Thyroid gland (tissue), 4 donors: Measurements from ENCODE around the gene RNF186. TPM values are rescaled to one million over a fixed set of nuclear protein-coding genes. Genes with fewer than 3 reads are reported as not detected.
"Not testable (repeated sequence)": the region's sequence is repeated elsewhere in the genome, so short reads cannot be mapped to it uniquely, and the experiment has no call there.

Source experiments
- DNase-seq, 2 donors: peaks; one replicate each; pipeline ENCODE4 v3.0.0-alpha.2; 2019
- H3K27ac ChIP-seq, 3 donors: fragments of 200-600 bp; sonication (generic); 1 replicate in 2 of 3; 2 replicates in 1 of 3; pipeline ENCODE4 v1.5.1; 2016 to 2019; ENCODE audit warnings: mild to moderate bottlenecking in 1 of 3, moderate library complexity in 1 of 3
- H3K27me3 ChIP-seq: fragments of 200-600 bp; sonication (generic); one replicate; pipeline ENCODE4 v1.5.1; 2019
- H3K36me3 ChIP-seq, 2 donors: fragments of 200-600 bp; sonication (generic); one replicate each; pipeline ENCODE4 v1.5.1; 2016 to 2019
- H3K4me1 ChIP-seq, 2 donors: fragments of 200-600 bp; sonication (generic); one replicate each; pipeline ENCODE4 v1.5.1; 2017 to 2019
- H3K4me3 ChIP-seq, 3 donors: fragments of 200-600 bp; sonication (generic); replicated peaks in 1 of 3; 1 replicate in 2 of 3; 2 replicates in 1 of 3; pipeline ENCODE4 v1.5.1; 2016; ENCODE audit warnings: mild to moderate bottlenecking in 1 of 3
- H3K9me3 ChIP-seq: fragments of 200-600 bp; sonication (generic); one replicate; pipeline ENCODE4 v1.5.1; 2017
- POLR2A ChIP-seq, 2 donors: fragments of 450-650 bp; IDR thresholded peaks; one replicate each; pipeline ENCODE4 v1.6.1; 2017; ENCODE audit warnings: antibody characterized with exemption in 2 of 2, mild to moderate bottlenecking in 2 of 2, moderate library complexity in 1 of 2
- WGBS, 2 donors: methylation state at CpG; one replicate each; pipeline ENCODE4 v1.1.5; 2017; 5-methylcytosine and 5-hydroxymethylcytosine counted together
- intact Hi-C: fragments of 100-400 bp; cut with DNase I; formaldehyde crosslinking; loops from one replicate; pipeline ENCODE4 v1.15.1; 2023
- total RNA-seq, 4 donors: library from RNA; depleted of rRNA; stranded (reverse); fragments of >200 nt; gene quantifications; one replicate each; pipeline ENCODE4 v1.2.3, GENCODE V29; 2016
- TF ChIP-seq, protein P1 (sequence below), 6 experiments: fragments of 200-600 bp in 3 of 6; fragments of 450-650 bp in 3 of 6; sonication (generic) in 3 of 6; IDR thresholded peaks; one replicate each; pipeline ENCODE4 v1.5.1; 2016 to 2019; ENCODE audit warnings: antibody characterized with exemption in 6 of 6, mild to moderate bottlenecking in 2 of 6, inconsistent platforms in 1 of 6, moderate library complexity in 1 of 6

Gene RNF186
- total RNA-seq, 4 donors from 2014 or later, result not detected

DNA sequence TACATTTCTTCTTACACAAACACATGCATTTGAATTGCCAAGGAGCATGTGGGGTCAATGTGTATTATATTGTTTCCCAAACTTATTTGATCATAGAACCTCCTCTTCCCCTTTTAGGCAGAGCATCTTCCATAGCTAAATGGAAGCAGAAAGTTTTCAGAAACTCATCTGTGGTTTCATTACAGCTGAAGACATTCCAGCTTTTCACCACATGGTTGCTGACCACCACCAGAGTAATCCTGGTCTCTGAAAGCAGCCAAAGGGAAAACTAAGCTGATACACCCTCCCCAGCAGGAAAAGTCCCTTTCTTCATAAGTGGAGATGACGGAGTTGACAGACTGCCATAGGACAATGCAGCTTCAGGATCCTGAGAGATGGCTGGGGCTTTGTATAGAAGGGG, 37.0 kb upstream of the RNF186 start:
- no peaks in the 10 kb centered on the region for H3K9me3 ChIP-seq
- no peak overlapping the region for H3K27ac ChIP-seq
- no peaks in the 10 kb centered on the region for H3K27me3 ChIP-seq
- TF ChIP-seq POLR2A (IDR thresholded peaks at IDR 0.05), result no peak
- TF ChIP-seq, protein P1, sequence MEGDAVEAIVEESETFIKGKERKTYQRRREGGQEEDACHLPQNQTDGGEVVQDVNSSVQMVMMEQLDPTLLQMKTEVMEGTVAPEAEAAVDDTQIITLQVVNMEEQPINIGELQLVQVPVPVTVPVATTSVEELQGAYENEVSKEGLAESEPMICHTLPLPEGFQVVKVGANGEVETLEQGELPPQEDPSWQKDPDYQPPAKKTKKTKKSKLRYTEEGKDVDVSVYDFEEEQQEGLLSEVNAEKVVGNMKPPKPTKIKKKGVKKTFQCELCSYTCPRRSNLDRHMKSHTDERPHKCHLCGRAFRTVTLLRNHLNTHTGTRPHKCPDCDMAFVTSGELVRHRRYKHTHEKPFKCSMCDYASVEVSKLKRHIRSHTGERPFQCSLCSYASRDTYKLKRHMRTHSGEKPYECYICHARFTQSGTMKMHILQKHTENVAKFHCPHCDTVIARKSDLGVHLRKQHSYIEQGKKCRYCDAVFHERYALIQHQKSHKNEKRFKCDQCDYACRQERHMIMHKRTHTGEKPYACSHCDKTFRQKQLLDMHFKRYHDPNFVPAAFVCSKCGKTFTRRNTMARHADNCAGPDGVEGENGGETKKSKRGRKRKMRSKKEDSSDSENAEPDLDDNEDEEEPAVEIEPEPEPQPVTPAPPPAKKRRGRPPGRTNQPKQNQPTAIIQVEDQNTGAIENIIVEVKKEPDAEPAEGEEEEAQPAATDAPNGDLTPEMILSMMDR (IDR thresholded peaks at IDR 0.05), result no peak
- H3K36me3 ChIP-seq, result no peaks in the 10 kb centered on the region
- WGBS, 2 donors, result 75 to 90% methylated on average over 1 of the region's 1 CpG
- intact Hi-C loops, result no loop called here
- H3K4me3 ChIP-seq, result no peak overlapping the region
- H3K4me1 ChIP-seq, result no peaks in the 10 kb centered on the region
- no peak for DNase-seq

DNA sequence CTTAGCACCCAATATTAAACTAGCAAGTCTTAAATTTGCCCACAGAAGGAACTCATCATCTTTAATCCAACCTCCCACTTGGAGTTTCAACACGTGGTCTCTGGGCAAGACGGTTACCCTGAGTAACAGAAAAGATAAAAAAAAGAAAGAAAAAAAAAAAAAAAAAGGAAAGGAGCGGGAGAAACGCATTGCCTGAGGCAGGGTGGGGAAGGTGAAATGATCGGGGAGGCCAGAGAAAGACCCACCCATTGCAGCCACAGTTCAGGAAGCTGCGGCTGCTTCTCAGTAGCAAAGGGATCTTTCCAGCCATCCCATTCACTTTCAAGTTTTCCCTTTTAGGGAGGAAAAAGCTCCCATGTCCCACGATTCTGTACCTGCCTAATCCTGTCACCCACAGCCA, 35.1 kb upstream of the RNF186 start:
- 63 to 70% methylated on average over 7 of the region's 7 CpGs for WGBS, 2 donors
- Histone ChIP-seq H3K27me3 (no peaks in the 10 kb centered on the region), H3K4me1 (peaks cover 4 to 5% of the 10 kb centered on the region in 2 donors), H3K9me3 (no peaks in the 10 kb centered on the region), H3K36me3 (no peaks in the 10 kb centered on the region), H3K27ac (no peak overlapping the region), H3K4me3 (no peak overlapping the region)
- intact Hi-C loops, result no loop called here
- no peak for DNase-seq
- TF ChIP-seq POLR2A (IDR thresholded peaks at IDR 0.05), result no peak
- TF ChIP-seq, protein P1 (IDR thresholded peaks at IDR 0.05), result no peak

GRCh38 chr1:19849307-19849706, 34.2 kb upstream of the RNF186 start:
- DNase-seq, H3K4me1 ChIP-seq, H3K4me3 ChIP-seq, H3K36me3 ChIP-seq, H3K27me3 ChIP-seq, intact Hi-C loops, H3K9me3 ChIP-seq, H3K27ac ChIP-seq: not testable (repeated sequence)
- WGBS, 2 donors, result 78 to 80% methylated on average over 3 of the region's 3 CpGs

DNA sequence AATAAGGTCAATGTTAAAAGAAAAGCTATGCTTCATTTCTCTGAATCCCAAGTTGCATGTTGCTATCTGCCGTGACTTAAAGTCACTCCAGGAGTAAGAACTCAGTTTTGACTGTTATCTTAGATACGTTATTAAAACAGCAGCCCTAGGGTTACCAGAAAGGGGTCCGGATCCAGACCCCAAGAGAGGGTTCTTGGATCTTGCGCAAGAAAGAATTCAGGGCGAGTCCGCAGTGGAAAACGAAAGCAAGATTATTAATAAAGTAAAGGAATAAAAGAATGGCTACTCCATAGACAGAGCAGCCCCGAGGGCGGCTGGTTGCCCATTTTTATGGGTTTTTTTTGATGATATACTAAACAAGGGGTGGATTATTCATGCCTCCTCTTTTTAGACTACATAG, 32.3 kb upstream of the RNF186 start:
- DNase-seq, H3K4me3 ChIP-seq, H3K9me3 ChIP-seq, intact Hi-C loops, H3K36me3 ChIP-seq, H3K27me3 ChIP-seq, H3K4me1 ChIP-seq, H3K27ac ChIP-seq: not testable (repeated sequence)
- WGBS, 2 donors, result 77 to 90% methylated on average over 9 of the region's 9 CpGs

DNA sequence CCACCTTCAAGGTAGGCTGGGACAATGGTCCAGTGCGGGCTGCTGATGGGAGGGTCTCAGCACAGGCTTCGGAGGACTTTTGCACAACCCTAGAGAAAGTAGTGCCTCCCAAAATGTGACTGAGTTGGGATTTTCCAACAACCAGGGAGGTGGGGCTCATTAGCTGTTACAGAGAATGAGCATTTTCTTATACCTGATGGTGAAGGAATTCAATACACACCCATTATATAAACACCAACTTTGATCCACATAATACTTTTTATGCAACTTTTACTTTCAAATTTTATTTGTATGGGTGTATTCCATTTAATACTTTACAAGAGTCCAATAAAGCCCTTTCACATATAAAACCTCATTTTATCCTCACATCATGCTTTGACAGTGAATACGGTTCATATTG, 31.3 kb upstream of the RNF186 start:
- WGBS, 2 donors, result 98% methylated on average over 3 of the region's 3 CpGs
- TF ChIP-seq, protein P1 (IDR thresholded peaks at IDR 0.05), result no peak
- no peak for TF ChIP-seq POLR2A (IDR thresholded peaks at IDR 0.05)
- intact Hi-C loops, result no loop called here

DNA sequence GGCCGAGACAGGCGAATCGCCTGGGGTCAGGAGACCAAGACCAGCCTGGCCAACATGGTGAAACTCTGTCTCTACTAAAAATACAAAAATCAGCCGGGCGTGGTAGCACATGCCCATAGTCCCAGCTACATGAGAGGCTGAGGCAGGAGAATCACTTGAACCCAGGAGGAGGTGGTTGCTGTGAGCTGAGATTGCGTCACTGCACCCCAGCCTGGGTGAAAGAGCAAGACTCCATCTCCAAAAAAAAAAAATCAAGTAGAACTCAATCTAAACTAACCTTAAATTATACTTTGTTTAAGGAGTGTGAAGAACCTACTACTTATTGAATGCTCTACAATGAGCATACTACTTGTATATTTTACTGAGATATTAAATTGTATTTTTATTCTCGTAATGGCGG, 30.5 kb upstream of the RNF186 start:
- intact Hi-C loops, result no loop called here
- TF ChIP-seq POLR2A (IDR thresholded peaks at IDR 0.05), result no peak
- TF ChIP-seq, protein P1 (IDR thresholded peaks at IDR 0.05), result no peak
- H3K27ac ChIP-seq, result peak overlapping the region in 2 of 3 donors; percentile 33 to 45

More for the DNA sequence above, 31.3 kb upstream of the RNF186 start:
- no peak overlapping the region for H3K27ac ChIP-seq
- H3K27me3 ChIP-seq, result no peaks in the 10 kb centered on the region
- H3K4me1 ChIP-seq, result peaks cover 9% of the 10 kb centered on the region in 2 donors
- no peaks in the 10 kb centered on the region for H3K36me3 ChIP-seq
- DNase-seq, result no peak
- H3K4me3 ChIP-seq, result no peak overlapping the region
- H3K9me3 ChIP-seq, result no peaks in the 10 kb centered on the region

More for the DNA sequence above, 30.5 kb upstream of the RNF186 start:
- H3K4me3 ChIP-seq, result no peak overlapping the region
- peak; percentile 39 to 55 for DNase-seq
- 51 to 71% methylated on average over 8 of the region's 8 CpGs for WGBS, 2 donors
- H3K36me3 ChIP-seq, result no peaks in the 10 kb centered on the region
- no peaks in the 10 kb centered on the region for H3K9me3 ChIP-seq
- H3K27me3 ChIP-seq, result no peaks in the 10 kb centered on the region
- peaks cover 9% of the 10 kb centered on the region in 2 donors for H3K4me1 ChIP-seq
